Occipital lobe (tissue), 2 donors: ENCODE results near the gene CAND2. TPM values are rescaled to one million over a fixed set of nuclear protein-coding genes. Genes with fewer than 3 reads are reported as not detected.
"Not testable (repeated sequence)": the region's sequence is repeated elsewhere in the genome, so short reads cannot be mapped to it uniquely, and the experiment has no call there.

Experiments used
- DNase-seq: peaks from one replicate; lab custom pipeline; 2025; lab: John Stamatoyannopoulos, UW
- total RNA-seq: library from RNA; depleted of rRNA; stranded (reverse); fragments of >200 nt; gene quantifications from one replicate; pipeline ENCODE4 v1.2.3, GENCODE V29; 2014

The CAND2 gene
- total RNA-seq, 1 donor from 2014 or later = 14.5 TPM

DNA sequence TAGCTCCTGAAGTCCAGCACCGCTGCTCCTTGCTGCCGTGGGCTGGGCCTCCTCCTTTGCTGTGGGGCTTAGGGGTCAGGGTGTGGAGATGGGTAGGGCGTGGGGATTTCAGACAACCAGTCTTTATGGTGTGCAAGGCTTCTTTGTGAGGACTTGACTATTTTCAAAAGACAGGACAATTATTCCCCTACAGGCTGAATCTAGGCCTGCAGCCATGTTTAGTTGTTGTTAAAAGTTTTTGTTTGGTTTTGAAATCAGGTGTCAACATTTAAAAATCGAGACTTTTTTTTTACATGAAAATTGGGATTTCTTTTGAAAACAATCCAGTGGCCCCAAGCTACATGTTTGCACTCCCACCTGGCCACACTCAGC, 34.3 kb downstream of the CAND2 start:
- no peak for DNase-seq

DNA sequence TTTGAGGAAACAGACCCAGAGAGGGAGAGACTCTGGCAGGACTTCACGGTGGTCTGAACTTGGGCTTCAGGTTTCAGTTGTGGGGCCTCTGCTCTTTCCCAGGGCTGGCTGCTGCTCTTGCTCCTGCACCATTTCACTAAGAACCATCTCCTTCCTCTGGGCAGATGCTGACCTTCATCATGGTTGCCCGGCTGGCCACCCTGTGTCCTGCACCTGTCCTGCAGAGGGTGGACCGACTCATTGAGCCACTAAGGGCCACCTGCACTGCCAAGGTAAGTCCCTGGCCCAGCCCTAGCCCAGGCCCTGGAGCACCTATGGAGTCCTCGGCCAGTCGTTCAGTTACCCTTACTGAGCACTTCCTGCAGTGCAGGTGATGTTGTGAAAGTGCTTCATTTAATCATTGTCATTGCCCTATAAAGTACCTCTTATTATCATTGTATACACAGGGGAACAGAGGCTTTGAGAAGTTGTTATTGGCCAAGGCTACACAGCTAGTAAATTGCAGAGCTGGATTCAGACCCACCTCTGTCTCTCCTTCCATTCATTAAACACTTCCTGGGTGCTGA, 34.9 kb downstream of the CAND2 start:
- DNase-seq = no peak

DNA sequence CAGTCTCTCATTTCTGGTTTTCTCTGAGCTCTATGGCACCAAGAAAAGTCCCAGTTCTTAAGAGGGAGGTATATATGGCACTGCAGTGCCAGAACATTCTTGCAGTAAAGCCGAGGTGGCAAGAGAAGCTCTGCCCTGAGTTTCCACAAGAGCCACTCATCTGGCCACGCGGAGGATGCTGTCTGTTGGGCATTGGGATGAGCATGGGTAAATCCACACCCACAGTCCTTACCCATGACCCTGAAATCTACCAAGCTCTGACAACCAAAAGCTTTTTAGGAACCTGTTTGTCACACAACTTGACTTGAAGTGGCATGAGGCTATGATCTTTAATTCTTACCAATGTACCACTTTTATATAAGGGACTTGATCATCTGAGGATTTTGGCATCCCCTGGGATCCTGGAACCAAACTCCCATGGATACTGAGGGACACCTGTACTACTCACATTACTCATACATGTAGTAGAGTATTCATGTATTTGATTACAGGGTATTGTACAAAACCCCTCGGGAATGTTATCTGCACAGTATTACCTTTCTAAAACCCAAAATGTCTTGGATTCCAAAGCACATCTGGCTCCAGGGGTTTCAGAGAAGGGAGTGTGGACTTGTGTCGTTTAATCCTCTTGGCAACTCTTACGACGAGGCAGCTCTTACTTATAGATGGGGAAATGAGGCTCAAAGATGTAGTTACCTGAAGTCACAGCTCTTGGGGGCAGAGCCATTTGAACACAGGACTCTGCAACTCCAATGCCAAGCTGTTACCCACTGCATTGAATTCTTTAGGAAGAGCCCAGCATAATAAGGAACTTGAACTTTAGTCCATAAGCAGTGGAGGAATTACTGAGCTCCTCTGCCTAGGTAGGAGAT, 36.1 kb downstream of the CAND2 start:
- DNase-seq = no peak

DNA sequence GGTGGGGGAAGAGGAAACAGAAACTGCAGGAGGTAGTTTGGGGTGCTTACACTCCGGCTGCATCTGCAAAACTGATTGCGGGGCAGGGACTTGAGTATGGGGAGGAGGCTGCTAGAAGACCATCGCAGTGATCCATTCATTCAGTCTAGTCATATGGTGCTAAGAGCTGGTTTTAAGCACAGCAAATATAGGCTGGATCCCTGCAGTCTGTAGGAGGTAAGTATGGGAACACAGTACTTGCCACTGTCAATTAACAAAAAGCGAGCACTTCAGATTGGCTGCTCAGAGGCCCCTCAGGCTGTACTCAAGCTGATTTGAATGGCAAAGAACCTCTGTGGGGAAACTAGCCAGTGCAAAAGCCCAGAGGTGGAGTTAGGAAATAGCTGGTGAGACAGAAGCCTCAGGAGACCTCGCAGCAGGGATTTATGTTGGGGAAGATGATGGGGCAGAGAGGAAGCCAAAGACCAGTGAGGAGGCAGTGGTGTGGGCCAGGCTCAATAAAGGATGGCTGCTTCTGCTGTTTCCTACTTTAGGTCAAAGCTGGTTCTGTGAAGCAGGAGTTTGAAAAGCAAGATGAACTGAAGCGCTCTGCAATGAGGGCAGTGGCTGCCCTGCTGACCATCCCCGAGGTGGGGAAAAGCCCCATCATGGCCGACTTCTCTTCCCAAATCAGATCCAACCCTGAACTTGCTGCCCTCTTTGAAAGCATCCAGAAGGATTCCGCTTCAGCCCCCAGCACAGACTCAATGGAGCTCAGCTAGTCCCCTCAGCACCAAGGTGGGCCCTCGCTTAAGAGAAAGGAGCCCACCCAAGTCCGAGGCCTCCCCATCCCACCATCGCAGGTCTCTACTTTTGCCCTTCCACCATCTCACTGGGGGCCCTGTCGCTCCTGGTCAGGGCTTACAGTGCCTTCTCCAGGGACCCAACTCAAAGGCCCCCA, 37.0 kb downstream of the CAND2 start:
- DNase-seq = no peak

DNA sequence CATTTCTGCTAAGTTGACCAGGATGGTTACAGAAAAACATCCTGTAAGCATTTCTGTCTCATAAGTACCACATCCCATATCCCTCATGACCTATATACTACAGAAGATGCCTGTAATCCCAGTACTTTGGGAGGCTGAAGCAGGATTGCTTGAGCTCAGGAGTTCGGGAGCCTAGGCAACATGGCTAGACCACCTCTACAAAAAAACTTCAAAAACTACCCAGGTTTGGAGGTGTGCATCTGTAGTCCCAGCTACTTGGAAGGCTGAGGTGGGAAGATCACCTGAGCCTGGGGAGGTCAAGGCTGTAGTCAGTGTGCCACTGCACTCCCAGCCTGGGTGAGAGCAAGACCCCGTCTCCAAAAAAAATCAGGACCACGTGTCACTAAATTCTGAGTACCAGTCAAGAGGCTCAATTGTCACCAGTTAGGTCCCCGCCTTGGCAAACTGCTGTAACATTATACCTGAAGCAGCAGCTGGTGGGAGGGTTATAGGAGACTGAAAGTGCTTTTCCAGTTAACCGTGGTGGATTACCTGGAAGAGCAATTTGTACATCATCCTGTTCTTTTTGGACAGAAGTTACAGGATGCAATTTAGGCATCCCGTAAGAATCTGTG, 38.7 kb downstream of the CAND2 start:
- DNase-seq = no peak

DNA sequence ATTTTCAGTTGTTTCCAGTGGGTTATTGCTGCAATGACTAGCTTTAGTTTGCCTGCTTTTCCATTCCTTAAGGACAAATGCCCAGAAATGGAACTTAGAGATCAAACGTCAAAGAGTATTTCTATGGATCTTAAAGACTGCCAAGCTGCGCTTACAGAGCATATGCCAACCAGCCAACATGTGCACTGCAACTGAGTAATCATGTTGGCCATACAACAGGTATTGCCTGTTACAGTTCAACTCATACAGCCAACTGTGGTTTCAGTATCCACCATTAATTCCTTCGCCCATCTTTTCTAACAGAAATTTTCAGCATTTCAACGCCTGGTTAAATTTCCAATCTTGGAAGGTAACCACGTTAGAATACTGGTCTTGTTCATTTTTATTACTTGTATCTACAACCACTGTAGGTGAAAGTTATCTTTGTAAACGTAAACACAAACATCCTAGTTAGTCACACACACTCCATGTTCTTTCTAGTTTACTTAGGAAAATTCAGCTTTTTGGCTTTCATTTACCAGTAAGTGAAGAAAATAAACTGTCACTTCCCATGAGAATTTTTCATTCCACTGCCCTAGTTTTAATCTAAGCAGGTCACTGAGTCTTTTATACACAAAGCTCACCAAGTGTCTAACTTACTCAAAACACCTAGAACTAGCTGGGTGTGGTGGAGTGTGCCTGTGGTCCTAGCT, 41.0 kb downstream of the CAND2 start:
- DNase-seq = no peak

DNA sequence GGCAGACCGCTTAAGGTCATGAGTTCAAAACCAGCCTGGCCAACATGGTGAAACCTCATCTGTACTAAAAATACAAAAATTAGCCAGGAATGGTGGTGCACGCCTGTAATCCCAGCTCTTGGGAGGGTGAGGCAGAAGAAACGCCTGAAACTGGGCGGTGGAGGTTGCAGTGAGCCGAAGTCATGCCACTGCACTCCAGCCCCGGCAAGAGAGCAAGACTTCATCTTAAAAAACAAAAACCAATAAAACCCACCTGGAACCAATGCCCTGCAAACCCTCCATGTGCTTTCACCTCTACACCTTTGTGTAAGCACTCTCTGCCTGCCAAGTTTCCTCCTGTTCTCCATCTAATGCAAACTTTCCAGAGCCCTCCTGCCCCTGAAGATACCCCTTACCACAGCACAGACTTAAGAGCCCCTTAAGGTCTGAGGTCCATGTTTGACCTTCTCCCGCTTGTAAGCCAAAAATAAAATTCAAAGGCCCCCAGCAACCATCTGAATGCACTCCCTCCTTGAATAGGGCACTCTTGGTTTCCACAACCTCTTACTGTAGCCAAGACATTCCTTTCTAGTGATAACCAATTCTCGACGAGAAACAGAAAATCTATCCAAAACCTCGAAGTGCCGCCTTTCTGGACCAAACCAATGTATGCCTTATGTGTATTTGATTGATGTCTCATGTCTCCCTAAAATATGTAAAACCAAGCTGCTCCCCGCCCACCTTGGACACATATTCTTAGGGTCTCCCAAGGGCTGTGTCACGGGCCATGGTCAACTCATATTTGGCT, 41.9 kb downstream of the CAND2 start:
- no peak for DNase-seq

DNA sequence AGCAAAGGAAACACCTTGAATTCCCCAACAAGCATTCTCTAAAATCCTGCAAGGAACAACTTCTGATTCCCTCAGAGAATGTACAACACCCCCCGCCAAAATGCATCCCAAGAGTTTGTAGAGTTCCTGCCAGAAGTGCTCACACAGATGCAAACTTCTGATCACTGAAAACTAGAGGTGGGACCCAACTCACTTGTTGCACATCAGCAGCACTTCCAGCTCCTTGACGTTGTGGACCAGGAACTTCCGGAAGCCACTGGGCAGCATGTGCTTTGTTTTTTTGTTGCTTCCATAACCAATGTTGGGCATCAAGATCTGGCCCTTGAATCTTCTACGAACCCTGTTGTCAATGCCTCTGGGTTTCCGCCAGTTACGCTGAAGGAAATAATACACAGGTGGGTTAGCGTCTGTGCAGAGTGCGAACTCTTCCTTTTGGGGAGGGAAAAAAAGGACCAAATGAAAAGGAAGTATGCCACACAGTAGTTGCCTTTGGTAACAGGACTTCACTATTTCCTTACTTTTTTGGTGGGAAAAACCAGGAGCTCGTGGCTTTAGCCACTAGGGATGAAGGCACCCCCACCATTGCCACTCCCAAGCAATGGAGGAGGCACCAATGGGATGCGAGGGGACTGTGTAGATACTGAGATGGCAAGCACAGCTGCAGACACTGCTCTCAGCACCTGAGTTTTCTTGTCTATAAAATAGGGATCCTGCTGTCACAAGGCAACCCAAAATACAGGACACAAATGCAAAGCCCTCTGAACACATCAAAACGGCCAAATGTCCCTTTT, 42.9 kb downstream of the CAND2 start:
- no peak for DNase-seq

DNA sequence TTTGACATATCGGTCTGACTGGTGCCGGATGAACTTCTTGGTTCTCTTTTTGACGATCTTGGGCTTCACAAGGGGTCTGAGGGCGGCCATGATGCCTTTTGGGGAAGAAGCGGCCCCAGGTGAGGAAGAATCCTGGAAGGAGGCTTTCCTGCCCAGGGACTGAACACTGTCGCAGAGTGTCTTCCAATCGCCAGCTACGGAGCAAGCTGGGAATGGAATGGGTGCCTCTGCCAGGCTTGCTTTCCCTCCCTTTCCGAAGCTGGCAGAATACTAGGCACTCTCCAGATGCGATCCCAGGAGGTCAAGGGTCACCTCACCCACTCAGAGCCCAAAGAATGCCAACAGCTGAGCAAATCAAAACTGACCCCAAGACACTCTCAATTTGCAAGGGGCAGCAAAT, 43.7 kb downstream of the CAND2 start:
- not testable (repeated sequence) for DNase-seq

DNA sequence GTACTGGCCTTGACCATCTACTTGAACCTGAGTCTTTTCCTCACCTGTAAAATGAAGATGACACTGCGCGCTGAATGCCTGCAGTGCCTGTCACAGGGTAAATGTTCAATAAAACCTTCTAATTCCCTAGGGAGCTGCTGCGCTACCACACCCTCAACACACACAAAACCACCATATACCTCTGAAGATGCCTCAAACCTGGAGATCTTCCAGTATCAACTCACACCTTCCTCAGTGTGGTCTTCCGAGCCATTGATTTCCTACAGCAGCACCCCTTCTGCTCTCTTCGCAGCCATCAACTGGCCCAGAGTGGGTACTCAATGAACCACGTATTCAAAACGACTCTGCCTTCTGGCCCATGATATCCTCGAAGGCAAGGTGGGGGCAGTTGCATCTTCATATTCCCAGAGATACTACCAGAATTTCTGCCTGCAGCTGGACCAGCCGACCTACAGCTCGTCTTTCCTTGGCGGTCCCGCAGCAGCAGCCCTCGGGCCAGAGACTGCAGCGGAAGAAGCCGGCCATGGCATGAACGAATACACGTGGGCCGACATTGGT, 44.2 kb downstream of the CAND2 start:
- no peak for DNase-seq

DNA sequence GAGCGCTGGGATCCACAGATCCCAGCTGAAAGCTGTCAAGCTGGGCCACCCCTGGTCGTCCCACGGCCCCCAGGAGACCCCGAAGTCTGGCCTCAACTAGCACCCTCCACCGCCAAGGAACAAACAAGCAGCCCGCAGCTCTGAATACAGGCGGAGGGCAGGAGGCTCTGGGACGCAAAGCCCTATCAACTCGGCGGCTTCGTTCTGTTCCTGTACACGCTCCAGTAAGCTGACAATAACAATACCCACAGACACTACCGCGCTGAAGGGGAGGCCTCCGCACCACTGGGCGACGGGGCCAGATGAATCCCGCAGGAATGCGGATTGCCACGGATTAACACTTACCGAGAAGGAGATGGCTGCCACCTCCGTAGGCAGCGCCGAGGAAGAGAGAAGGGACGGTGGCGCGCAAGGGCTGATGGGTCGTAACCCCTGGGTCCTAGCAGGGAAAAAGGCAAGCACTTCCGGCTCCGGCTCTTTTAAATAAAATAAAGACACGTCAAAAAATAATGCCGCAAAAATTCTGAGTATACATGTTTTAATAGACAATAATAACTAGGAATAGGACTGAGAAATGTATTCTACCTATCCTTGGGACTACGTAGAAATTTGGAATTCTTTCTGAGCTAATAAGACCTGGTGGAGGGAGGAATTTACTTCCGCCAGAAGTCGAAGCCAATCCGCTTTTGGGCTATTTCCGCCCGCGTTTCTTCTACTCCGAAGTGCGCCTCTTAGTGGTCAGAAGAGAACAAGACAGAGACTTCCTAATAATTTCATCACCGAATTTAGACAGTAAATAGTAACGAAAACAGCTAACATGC, 44.9 kb downstream of the CAND2 start, which contains the start of gene RPL32:
Gene RPL32 (minus strand): TSS at position 417 of the 821 bp plus-strand sequence. CDS start 1,328 bp downstream, outside the sequence.
- peak; percentile 76 for DNase-seq

DNA sequence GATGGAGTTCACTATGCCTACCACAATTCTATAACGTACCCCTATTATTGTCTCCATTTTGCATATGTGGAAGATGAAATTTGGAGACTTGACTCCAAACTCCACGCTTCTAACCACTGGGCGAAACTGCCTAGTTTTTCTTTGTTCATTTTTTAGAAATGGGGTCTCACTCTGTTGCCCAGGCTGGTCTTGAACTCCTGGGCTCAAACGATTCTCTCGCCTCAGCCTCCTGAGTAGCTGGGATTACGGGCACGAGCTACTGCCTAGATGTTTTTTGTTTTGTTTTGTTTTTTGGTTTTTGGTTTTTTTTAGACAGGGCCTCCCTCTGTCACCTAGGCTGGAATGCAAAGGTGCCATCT, 45.5 kb downstream of the CAND2 start:
- DNase-seq = no peak

DNA sequence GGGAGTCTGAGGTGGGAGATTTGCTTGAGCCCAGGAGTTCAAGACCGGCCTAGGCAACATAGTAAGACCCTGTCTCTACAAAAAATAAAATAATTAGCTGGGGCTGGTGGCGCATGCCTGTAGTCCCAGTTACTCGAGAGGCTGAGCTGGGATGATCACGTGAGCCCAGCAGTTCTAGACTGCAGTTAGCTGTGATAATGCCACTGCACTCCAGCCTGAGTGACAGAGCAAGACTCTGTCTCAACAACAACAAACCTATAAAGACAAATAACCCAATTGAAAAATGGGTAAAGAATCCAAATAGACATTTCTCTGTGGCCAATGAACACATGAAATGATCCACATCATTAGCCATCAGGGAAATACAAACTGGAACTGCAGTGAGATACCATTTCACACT, 46.0 kb downstream of the CAND2 start:
- no peak for DNase-seq

DNA sequence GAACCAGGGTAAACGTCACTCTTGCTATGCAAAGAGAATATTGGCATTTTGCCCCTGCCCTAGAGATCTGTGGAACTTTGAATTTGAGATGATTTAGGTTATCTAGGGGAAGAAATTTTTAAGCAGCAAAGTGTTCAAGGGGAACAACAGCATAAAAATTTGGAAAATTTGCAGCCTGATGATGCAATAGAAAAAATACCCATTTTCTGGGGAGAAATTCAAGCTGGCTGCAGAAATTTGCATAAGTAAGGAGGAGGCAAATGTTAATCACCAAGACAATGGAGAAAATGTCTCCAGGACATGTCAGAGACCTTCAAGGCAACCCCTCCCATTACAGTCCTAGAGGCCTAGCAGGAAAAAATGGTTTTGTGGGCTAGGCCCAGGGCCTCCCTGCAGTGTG, 49.3 kb downstream of the CAND2 start:
- DNase-seq = no peak

DNA sequence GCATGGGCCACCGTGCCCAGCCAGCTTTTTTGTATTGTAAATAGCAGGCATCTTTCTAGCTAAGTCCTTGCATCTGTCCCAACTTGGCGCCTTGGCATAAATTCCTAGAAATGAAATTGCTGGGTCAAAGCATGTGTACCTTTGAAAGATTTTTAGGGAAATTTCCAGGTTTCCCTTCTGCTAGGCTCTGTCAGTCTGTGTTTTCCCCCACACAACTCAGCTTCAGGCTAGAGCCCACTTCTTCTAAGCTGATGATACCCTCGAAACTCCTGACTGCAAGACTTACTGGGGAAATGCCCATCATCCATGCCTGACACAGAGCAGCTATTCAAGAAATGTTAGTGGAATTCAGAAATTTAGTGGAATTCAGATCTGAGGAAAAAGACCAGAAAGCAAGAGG, 55.7 kb downstream of the CAND2 start:
- no peak for DNase-seq

DNA sequence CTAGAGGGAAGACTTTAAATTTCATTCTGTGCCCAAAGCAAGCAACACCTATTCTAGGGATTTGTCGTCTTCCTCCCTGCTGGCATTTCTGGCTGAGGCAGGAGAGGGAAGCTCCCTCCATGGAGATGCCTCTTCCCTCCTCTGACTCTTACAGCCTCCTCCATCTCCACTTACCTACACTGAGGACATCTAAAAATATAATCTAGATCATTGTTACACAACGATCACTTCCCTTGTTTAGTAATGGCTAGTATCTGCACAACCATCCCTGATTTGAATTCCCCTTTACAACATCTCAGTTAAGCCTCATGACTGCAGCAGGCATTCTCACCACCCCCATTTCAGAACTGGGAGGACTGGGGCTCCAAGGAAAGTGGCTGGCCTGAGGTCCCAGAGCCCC, 57.4 kb downstream of the CAND2 start:
- DNase-seq = not testable (repeated sequence)

DNA sequence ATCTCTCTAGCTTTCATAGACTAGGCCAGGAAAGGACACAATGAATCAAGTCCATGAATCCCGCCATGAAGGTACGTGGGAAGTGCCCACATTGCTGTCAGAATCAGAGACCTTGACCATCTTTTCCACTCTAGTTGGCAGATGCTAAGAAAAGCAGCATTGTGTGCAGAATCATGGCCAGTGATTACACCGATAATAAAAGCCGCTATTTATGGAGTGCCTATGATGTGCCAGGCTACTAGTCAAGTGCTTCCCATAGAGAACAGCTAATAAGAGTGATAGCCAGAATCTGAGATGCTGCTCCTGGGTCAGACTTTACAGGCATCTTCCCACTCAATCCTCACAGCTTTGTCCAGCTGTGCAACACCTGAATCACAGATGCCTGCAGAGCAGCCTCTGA, 58.1 kb downstream of the CAND2 start:
- no peak for DNase-seq

DNA sequence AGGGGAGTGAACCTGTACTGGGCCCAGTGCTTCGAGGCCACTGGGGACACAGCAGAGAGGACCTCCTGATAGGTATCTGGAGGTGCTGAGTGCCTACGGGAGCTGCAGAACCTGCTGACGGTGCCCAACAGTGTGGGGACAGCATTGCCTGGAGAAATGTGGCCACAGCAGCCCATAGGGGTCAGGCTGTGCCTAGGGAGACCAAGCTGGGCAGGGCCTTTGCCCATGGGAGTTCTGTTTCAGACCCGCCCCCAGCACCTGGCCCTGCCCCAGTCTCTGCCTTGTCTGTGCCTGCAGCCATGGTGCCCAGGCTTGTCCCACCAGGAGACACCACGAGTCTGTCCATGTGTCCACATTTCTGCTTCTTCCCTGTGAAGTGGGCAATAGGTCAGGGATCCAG, 60.1 kb downstream of the CAND2 start:
- DNase-seq = no peak
